PC-9 (cell line): ENCODE results near the gene PRRG3. TPM values are rescaled to one million over a fixed set of nuclear protein-coding genes. Genes with fewer than 3 reads are reported as not detected.

Source experiments
- BruUV-seq: library from RNA; stranded (reverse); fragments of 400-500 nt; replicated peaks from 2 replicates; lab custom pipeline; 2021; lab: Mats Ljungman, UMichigan
- CTCF ChIA-PET: fragments of 300-600 bp; sonication (Branson Sonifier 250); formaldehyde crosslinking; loops from one replicate; lab custom pipeline; 2022; ENCODE audit warnings: antibody characterized with exemption; lab: Charles Lee
- POLR2A ChIA-PET: fragments of 300-600 bp; sonication (Branson Sonifier 250); formaldehyde crosslinking; loops from one replicate; lab custom pipeline; 2022; ENCODE audit warnings: antibody characterized with exemption; ENCODE audit not compliant: unreplicated experiment; lab: Charles Lee
- DNase-seq, 2 experiments: peaks; one replicate each; pipeline versions ENCODE4 v3.0.0 to v3.0.0-alpha.2; 2015 to 2022; ENCODE audit warnings: mixed read lengths in 1 of 2
- H2AFZ ChIP-seq: fragments of 200-600 bp; sonication (generic); 2 replicates; pipeline ENCODE4 v1.8.1; 2017; ENCODE audit warnings: antibody characterized with exemption
- H3F3A ChIP-seq: fragments of 200-600 bp; sonication (generic); 2 replicates; pipeline ENCODE4 v1.8.1; 2017; ENCODE audit warnings: antibody characterized with exemption, mild to moderate bottlenecking, low read depth; ENCODE audit not compliant: insufficient read depth
- H3K27ac ChIP-seq: fragments of 200-600 bp; sonication (generic); 2 replicates; pipeline ENCODE4 v1.6.1; 2016; ENCODE audit warnings: mixed run types
- H3K27me3 ChIP-seq: fragments of 200-600 bp; sonication (generic); 2 replicates; pipeline ENCODE4 v1.6.1; 2016; ENCODE audit warnings: low read depth, mixed run types; ENCODE audit not compliant: insufficient read depth
- H3K36me3 ChIP-seq: fragments of 200-600 bp; sonication (generic); 2 replicates; pipeline ENCODE4 v1.6.1; 2016; ENCODE audit warnings: low read depth, mixed run types
- H3K4me1 ChIP-seq: fragments of 200-600 bp; sonication (generic); replicated peaks from 2 replicates; pipeline ENCODE4 v1.6.1; 2016; ENCODE audit warnings: mixed run types; ENCODE audit not compliant: insufficient read depth
- H3K4me2 ChIP-seq: fragments of 200-600 bp; sonication (generic); 2 replicates; pipeline ENCODE4 v1.6.1; 2017; ENCODE audit warnings: mixed run types
- H3K4me3 ChIP-seq: fragments of 200-600 bp; sonication (generic); 2 replicates; pipeline ENCODE4 v1.6.1; 2016; ENCODE audit warnings: mixed run types
- H3K79me2 ChIP-seq: fragments of 200-600 bp; sonication (generic); 2 replicates; pipeline ENCODE4 v1.6.1; 2017; ENCODE audit warnings: low read depth, mixed run types
- H3K9me2 ChIP-seq: fragments of 200-600 bp; sonication (generic); 2 replicates; pipeline ENCODE4 v1.8.1; 2017; ENCODE audit warnings: mild to moderate bottlenecking; ENCODE audit not compliant: insufficient read depth
- H3K9me3 ChIP-seq: fragments of 200-600 bp; sonication (generic); 2 replicates; pipeline ENCODE4 v1.8.1; 2016; ENCODE audit warnings: low read depth; ENCODE audit not compliant: insufficient read depth
- H4K20me1 ChIP-seq: fragments of 200-600 bp; sonication (generic); 2 replicates; pipeline ENCODE4 v1.8.1; 2017; ENCODE audit not compliant: insufficient read depth
- EZH2 ChIP-seq: fragments of 200-600 bp; sonication (generic); IDR thresholded peaks from 2 replicates; pipeline ENCODE4 v1.8.0; 2017; ENCODE audit warnings: antibody characterized with exemption, low read depth
- intact Hi-C: fragments of 100-400 bp; cut with micrococcal nuclease; formaldehyde crosslinking; loops from one replicate; pipeline ENCODE4 v1.10.0; 2022; ENCODE audit not compliant: unreplicated experiment
- total RNA-seq: library from RNA; stranded (reverse); gene quantifications from 2 replicates; pipeline ENCODE4 v1.2.3, GENCODE V29; 2021
- TF ChIP-seq, protein P1 (sequence below): fragments of 200-600 bp; sonication (generic); conservative IDR thresholded peaks from 2 replicates; pipeline ENCODE4 v1.6.1; 2017; ENCODE audit warnings: mixed run types, antibody characterized with exemption, mild to moderate bottlenecking, moderate library complexity

The PRRG3 gene
- total RNA-seq, 1 experiment from 2014 or later = not detected

DNA sequence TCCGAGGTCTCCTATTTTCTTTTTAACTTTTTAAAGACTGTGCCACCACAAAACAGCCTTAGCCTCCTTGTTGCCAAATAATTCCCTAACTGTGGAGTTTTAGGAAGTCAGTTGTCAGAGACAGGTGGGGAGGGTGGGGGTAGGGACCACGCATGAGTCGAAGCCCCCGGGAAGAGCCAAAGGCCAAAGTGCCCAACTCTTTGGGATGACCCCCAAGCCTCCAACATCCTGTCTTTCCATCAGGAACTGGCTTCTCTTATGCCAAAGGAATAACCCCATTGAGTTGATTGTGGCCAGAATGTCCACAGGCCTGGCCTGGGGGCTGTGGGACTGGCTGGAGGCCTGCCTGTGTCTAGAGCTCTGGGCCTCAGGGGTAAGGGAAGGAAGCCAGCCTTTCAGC is 5.8 kb downstream of the PRRG3 start:
- H3K9me2 ChIP-seq = no peaks in the 10 kb centered on the region
- H3K79me2 ChIP-seq = no peaks in the 10 kb centered on the region
- H3K4me3 ChIP-seq = no peak overlapping the region
- no peak for DNase-seq
- no peaks in the 10 kb centered on the region for H3K36me3 ChIP-seq
- ChIA-PET POLR2A (no interaction called here), CTCF (no interaction called here)
- H3K4me1 ChIP-seq = no peaks in the 10 kb centered on the region
- no TSS peak for BruUV-seq
- H3K27ac ChIP-seq = no peak overlapping the region
- no peaks in the 10 kb centered on the region for H3F3A ChIP-seq
- no peak overlapping the region for H2AFZ ChIP-seq
- no peaks in the 10 kb centered on the region for H3K9me3 ChIP-seq
- H3K27me3 ChIP-seq = peaks cover 92% of the 10 kb centered on the region
- no peak overlapping the region for H3K4me2 ChIP-seq
- TF ChIP-seq, protein P1, sequence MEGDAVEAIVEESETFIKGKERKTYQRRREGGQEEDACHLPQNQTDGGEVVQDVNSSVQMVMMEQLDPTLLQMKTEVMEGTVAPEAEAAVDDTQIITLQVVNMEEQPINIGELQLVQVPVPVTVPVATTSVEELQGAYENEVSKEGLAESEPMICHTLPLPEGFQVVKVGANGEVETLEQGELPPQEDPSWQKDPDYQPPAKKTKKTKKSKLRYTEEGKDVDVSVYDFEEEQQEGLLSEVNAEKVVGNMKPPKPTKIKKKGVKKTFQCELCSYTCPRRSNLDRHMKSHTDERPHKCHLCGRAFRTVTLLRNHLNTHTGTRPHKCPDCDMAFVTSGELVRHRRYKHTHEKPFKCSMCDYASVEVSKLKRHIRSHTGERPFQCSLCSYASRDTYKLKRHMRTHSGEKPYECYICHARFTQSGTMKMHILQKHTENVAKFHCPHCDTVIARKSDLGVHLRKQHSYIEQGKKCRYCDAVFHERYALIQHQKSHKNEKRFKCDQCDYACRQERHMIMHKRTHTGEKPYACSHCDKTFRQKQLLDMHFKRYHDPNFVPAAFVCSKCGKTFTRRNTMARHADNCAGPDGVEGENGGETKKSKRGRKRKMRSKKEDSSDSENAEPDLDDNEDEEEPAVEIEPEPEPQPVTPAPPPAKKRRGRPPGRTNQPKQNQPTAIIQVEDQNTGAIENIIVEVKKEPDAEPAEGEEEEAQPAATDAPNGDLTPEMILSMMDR = no peak
- no peak for TF ChIP-seq EZH2
- no peaks in the 10 kb centered on the region for H4K20me1 ChIP-seq
- intact Hi-C loops = no loop called here

DNA sequence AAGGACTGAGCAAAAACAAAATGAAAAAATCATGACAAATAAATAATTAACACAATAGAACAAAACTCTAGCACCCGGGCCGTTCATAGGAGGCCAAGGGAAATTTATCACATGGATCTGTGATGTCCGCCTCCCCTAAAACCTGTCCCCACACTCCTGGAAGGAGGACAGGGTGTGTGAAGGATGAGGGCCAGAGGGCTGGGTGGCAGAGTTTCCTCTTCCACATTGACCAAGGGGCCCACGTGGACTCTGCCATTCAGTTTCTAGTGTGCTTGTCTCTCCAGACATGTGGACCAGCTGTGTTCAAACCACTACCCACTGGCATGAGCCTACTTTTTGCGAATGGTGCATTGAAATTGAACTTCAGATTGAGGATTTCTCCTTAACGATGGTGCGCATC is 6.3 kb downstream of the PRRG3 start:
- no peaks in the 10 kb centered on the region for H3K36me3 ChIP-seq
- H3K9me2 ChIP-seq = no peaks in the 10 kb centered on the region
- no peaks in the 10 kb centered on the region for H4K20me1 ChIP-seq
- no peaks in the 10 kb centered on the region for H3F3A ChIP-seq
- H3K4me2 ChIP-seq = no peak overlapping the region
- TF ChIP-seq EZH2 = no peak
- TF ChIP-seq, protein P1 = no peak
- H3K27ac ChIP-seq = no peak overlapping the region
- intact Hi-C loops = no loop called here
- DNase-seq = no peak
- ChIA-PET CTCF (no interaction called here), POLR2A (no interaction called here)
- peaks cover 92% of the 10 kb centered on the region for H3K27me3 ChIP-seq
- no peaks in the 10 kb centered on the region for H3K9me3 ChIP-seq
- H2AFZ ChIP-seq = no peak overlapping the region
- H3K4me1 ChIP-seq = no peaks in the 10 kb centered on the region
- no peak overlapping the region for H3K4me3 ChIP-seq
- H3K79me2 ChIP-seq = no peaks in the 10 kb centered on the region
- BruUV-seq = no TSS peak

GRCh38 chrX:151702026-151702714 is 6.9 kb downstream of the PRRG3 start:
- H3K4me1 ChIP-seq = no peaks in the 10 kb centered on the region
- ChIA-PET CTCF (no interaction called here), POLR2A (no interaction called here)
- H3K27me3 ChIP-seq = peaks cover 95% of the 10 kb centered on the region
- no peaks in the 10 kb centered on the region for H3K36me3 ChIP-seq
- no peaks in the 10 kb centered on the region for H3K9me2 ChIP-seq
- H3K79me2 ChIP-seq = no peaks in the 10 kb centered on the region
- H3F3A ChIP-seq = no peaks in the 10 kb centered on the region
- intact Hi-C loops = no loop called here
- no peaks in the 10 kb centered on the region for H4K20me1 ChIP-seq
- no peak overlapping the region for H3K4me2 ChIP-seq
- TF ChIP-seq, protein P1 = no peak
- TF ChIP-seq EZH2 = no peak
- H2AFZ ChIP-seq = no peak overlapping the region
- BruUV-seq = no TSS peak
- no peak overlapping the region for H3K4me3 ChIP-seq
- no peak for DNase-seq
- no peaks in the 10 kb centered on the region for H3K9me3 ChIP-seq
- no peak overlapping the region for H3K27ac ChIP-seq
